ENCODE data around the gene SORCS1.

SORCS1 gene

GRCh38 chr10:106655636-106656035 lies 508.9 kb downstream of the SORCS1 start:
- DNase-seq (ENCODE audit: low spot score) = no peak

GRCh38 chr10:106655165-106655564 lies 509.3 kb downstream of the SORCS1 start:
- DNase-seq (ENCODE audit: low spot score) = no peak

GRCh38 chr10:106652279-106652678 lies 512.2 kb downstream of the SORCS1 start:
- no peak for DNase-seq (ENCODE audit: low spot score)

GRCh38 chr10:106648534-106649481 lies 515.7 kb downstream of the SORCS1 start:
- DNase-seq (ENCODE audit: low spot score) = no peak

GRCh38 chr10:106643473-106643872 lies 521.0 kb downstream of the SORCS1 start:
- DNase-seq (ENCODE audit: low spot score) = no peak

- DNase-seq (ENCODE audit: low spot score) = no peak
These were observed 526.6 kb downstream of the SORCS1 start for GRCh38 chr10:106637873-106638272.

GRCh38 chr10:106636766-106637491 lies 527.6 kb downstream of the SORCS1 start:
- no peak for DNase-seq (ENCODE audit: low spot score)

GRCh38 chr10:106635947-106636346 lies 528.6 kb downstream of the SORCS1 start:
- DNase-seq (ENCODE audit: low spot score) = no peak

GRCh38 chr10:106631016-106631702 lies 533.3 kb downstream of the SORCS1 start:
- DNase-seq (ENCODE audit: low spot score) = no peak

GRCh38 chr10:106626371-106626770 lies 538.1 kb downstream of the SORCS1 start:
- no peak for DNase-seq (ENCODE audit: low spot score)

- no peak for DNase-seq (ENCODE audit: low spot score)
These were observed 538.8 kb downstream of the SORCS1 start for GRCh38 chr10:106625751-106626150.

GRCh38 chr10:106619346-106619745 lies 545.2 kb downstream of the SORCS1 start:
- no peak for DNase-seq (ENCODE audit: low spot score)

- DNase-seq (ENCODE audit: low spot score) = no peak
These were observed 545.9 kb downstream of the SORCS1 start for GRCh38 chr10:106618646-106619045.

GRCh38 chr10:106615081-106615480 lies 549.4 kb downstream of the SORCS1 start:
- no peak for DNase-seq (ENCODE audit: low spot score)

- no peak for DNase-seq (ENCODE audit: low spot score)
These were observed 550.2 kb downstream of the SORCS1 start for GRCh38 chr10:106614293-106614692.

GRCh38 chr10:106612381-106612780 lies 552.1 kb downstream of the SORCS1 start:
- no peak for DNase-seq (ENCODE audit: low spot score)

GRCh38 chr10:106609470-106610266 lies 554.8 kb downstream of the SORCS1 start:
- no peak for DNase-seq (ENCODE audit: low spot score)

GRCh38 chr10:106608066-106608465 lies 556.4 kb downstream of the SORCS1 start:
- DNase-seq (ENCODE audit: low spot score) = no peak

GRCh38 chr10:106595281-106595680 lies 569.2 kb downstream of the SORCS1 start:
- DNase-seq (ENCODE audit: low spot score) = no peak

- DNase-seq (ENCODE audit: low spot score) = no peak
These were observed 570.6 kb downstream of the SORCS1 start for GRCh38 chr10:106593876-106594275.

- no peak for DNase-seq (ENCODE audit: low spot score)
These were observed 572.1 kb downstream of the SORCS1 start for GRCh38 chr10:106592396-106592795.

GRCh38 chr10:106582291-106582690 lies 582.2 kb downstream of the SORCS1 start:
- DNase-seq (ENCODE audit: low spot score) = no peak

Measured in HuH-7.5 (cell line).